GM12872 (cell line): Measurements from ENCODE around the gene PTPRD.
A peak's percentile ranks its signal among the peaks of the same experiment; 100 is the strongest.

ENCODE experiments used
- CTCF ChIP-seq: IDR thresholded peaks from 3 replicates; pipeline ENCODE4 v1.5.1; 2011; ENCODE audit warnings: low read depth, mild to moderate bottlenecking, low read length, moderate library complexity; ENCODE audit not compliant: insufficient read depth

Gene PTPRD

GRCh38 chr9:10434412-10434811 is 178.4 kb downstream of the PTPRD start:
- no peak for TF ChIP-seq CTCF

- no peak for TF ChIP-seq CTCF
These were observed 201.5 kb downstream of the PTPRD start for GRCh38 chr9:10411272-10411671.

GRCh38 chr9:10403283-10403682 is 209.5 kb downstream of the PTPRD start:
- TF ChIP-seq CTCF = no peak

GRCh38 chr9:10396615-10397014 is 216.2 kb downstream of the PTPRD start:
- TF ChIP-seq CTCF = no peak

GRCh38 chr9:10387282-10387681 is 225.5 kb downstream of the PTPRD start:
- TF ChIP-seq CTCF = no peak

- TF ChIP-seq CTCF = no peak
These were observed 241.0 kb downstream of the PTPRD start for GRCh38 chr9:10371824-10372223.

- TF ChIP-seq CTCF = peak; percentile 74
These were observed 246.5 kb downstream of the PTPRD start for GRCh38 chr9:10366171-10366779.
